Spleen (tissue), 7 donors: ENCODE results near the gene FYB1.

ENCODE experiments used
- CTCF ChIP-seq, 11 experiments: fragments of 200-600 bp in 7 of 11; fragments of 450-650 bp in 4 of 11; sonication (generic) in 4 of 11; IDR thresholded peaks in 8 of 11; conservative IDR thresholded peaks in 3 of 11; 1 replicate in 7 of 11; 2 replicates in 4 of 11; pipeline versions ENCODE4 v1.4.0 to v1.8.0; 2016 to 2021; ENCODE audit warnings: antibody characterized with exemption in 11 of 11, inconsistent platforms in 4 of 11, mild to moderate bottlenecking in 1 of 11
- POLR2A ChIP-seq, 3 donors: fragments of 450-650 bp; IDR thresholded peaks; one replicate each; pipeline ENCODE4 v1.5.1; 2017; ENCODE audit warnings: antibody characterized with exemption in 3 of 3, mild to moderate bottlenecking in 1 of 3
- donor health status: DM: no; HTN: no; CAD: no; lungs with moderate emphysema.
- donor health status: DM: no; HTN: no; CAD: no.
- donor health status: DM: no; HTN: no; CAD: no.

- no peak for TF ChIP-seq CTCF (IDR thresholded peaks at IDR 0.05 in 8 of 11, conservative IDR thresholded peaks at IDR 0.05 in 3 of 11)
- TF ChIP-seq POLR2A (IDR thresholded peaks at IDR 0.05), result no peak
These were observed 43.9 kb downstream of the FYB1 start for GRCh38 chr5:39175273-39175955.
